ENCODE measurements around the gene NDRG2.

DNA sequence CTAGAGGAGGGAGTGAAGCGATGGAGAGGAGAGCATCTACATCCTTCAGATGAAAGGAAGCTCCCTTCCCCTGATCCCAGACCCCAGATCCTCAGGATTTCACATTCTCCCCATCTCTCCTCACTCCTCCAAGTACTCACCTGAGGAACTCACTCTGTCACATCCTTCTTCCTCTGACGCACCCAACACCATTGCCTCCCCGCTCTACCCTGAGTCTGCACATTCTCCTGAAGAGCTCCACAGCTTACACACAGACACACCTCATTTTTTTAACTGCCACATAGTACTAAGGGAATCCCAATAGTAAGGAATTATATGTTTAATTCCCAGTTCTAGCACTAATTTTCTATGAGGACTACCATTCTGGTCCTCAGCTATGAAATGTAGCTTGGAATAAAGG, 51.4 kb downstream of the NDRG2 start:
- TF ChIP-seq, protein P1, sequence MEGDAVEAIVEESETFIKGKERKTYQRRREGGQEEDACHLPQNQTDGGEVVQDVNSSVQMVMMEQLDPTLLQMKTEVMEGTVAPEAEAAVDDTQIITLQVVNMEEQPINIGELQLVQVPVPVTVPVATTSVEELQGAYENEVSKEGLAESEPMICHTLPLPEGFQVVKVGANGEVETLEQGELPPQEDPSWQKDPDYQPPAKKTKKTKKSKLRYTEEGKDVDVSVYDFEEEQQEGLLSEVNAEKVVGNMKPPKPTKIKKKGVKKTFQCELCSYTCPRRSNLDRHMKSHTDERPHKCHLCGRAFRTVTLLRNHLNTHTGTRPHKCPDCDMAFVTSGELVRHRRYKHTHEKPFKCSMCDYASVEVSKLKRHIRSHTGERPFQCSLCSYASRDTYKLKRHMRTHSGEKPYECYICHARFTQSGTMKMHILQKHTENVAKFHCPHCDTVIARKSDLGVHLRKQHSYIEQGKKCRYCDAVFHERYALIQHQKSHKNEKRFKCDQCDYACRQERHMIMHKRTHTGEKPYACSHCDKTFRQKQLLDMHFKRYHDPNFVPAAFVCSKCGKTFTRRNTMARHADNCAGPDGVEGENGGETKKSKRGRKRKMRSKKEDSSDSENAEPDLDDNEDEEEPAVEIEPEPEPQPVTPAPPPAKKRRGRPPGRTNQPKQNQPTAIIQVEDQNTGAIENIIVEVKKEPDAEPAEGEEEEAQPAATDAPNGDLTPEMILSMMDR (IDR thresholded peaks at IDR 0.05) = no peak
- TF ChIP-seq POLR2A (IDR thresholded peaks at IDR 0.05) = no peak
